Colon (tissue), 2 donors: ENCODE measurements around the gene MRGPRD.

Experiments used
- FAIRE-seq: peaks from 2 replicates; lab custom pipeline; 2012; peaks lifted over from hg19 to GRCh38; lab: Jason Lieb, UNC
- donor health status: control.
- donor health status: control.

Gene MRGPRD

DNA sequence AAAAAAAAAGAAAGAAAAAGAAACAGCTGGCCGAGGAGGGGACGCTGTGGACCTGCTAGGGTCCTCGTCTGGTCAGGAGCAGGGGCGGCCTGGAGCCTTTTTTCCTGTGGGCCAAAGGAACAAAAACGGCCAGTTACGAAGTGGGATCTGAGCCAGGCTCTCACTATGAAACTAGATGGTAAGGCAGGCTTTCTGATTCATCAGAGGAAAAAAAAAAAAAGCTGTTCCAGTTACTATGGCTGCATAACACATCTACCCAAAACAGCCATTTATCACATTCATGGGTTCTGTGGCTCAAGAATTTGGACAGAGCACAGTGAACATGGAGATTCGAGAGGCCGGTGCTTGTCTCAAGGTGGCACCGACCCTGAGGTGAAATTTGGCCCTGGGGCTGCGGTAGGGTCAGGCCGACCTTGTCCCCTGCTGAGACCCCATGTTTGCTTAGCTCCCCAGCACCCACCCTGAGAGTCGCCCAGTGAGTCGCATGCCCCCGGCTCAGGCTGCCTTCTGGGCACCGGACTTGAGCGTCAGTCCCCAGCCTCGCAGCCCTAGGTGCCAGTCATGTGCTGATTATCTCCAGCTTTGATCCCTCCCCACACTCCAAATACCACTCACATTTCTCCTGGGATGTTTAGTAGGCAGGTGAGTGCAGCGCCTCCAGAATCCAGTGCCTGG is 34.2 kb downstream of the MRGPRD start:
- FAIRE-seq: no peak

DNA sequence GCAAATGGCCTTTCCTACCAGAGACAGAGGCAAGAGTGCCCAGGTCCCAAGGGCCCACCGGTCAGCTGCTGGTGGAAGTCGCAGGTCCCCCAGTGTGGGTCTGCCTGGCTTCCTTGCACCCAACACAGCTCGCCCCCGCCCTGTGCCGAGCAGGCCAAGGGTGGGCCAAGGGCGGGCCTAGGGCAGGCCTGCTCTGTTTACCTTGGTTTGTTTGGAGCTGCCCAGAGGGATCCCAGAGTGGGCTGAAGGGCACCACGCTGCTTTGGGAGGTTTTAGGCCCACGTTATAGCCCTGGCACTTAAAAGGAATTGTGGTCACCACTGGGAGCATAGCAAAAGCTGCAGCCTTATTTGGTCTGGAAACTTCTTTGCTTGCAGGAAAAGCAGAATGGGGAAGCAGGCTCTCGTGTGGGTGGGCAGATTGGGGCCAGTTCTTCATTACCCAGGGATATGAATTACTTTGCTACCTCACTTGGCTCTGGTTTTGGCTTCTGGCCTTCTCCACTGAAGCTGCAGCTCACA is 38.0 kb downstream of the MRGPRD start:
- FAIRE-seq: no peak

DNA sequence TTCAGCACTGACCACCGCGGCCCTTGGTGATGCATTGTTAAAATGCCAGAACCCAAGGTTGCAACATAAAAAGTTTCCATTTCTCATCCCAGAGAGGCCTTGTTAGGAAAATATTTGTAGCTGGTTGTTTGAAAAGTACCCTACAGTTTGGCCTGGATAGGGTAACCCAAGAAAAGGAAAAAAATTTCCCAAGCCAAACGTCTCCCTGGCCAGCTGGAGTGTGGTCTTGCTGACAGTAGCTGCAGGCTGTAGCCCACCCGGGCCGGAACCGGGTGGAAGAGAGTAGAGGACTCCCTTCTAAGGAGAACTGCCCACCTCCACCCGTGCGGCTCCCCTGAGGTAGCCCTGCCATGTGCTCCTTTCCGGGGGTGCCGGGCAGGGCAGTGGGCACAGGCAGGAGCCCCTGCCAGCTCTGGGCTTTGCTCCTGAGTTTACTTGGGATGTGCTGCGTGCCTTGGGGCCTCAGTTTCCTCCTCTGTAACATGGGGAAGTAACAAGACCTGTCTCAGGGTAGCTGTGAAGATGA is 38.6 kb downstream of the MRGPRD start:
- no peak for FAIRE-seq

DNA sequence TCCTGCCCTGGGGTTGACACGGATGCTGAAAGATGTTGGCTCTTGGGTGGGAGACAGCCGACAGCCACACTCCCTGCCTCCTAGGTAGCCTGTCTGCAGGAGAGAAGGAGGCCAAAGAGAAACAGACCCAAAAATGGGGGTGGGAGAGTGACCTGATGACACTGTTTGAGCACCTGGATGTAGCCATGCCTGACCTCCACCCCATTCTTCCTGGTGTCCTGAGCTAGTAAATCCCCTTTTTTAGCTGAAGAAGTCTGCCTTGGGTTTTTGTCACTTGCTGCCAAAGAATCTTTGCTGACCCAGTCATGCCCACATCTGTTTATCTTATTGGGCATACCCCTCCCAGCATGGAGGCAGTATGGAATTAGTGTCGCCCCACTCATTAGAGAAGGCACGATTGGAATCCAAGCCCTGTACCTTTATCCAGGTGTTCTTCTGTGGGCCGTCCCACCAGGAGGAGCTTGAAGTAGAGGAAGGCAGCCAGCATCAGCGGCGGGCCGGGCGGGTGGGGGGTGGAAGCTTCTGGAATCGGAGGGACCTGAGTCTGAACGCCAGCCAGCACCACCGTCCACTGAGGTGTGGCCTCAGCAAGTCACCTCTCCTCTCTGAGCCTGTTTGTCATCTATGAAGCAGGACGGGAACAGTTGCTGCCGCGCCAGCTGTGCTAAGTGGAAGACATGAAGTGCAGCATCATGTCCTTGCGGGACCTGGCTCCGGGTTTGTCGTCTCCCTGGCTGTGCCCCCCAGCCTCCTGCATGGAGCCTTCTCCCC is 39.3 kb downstream of the MRGPRD start:
- no peak for FAIRE-seq

DNA sequence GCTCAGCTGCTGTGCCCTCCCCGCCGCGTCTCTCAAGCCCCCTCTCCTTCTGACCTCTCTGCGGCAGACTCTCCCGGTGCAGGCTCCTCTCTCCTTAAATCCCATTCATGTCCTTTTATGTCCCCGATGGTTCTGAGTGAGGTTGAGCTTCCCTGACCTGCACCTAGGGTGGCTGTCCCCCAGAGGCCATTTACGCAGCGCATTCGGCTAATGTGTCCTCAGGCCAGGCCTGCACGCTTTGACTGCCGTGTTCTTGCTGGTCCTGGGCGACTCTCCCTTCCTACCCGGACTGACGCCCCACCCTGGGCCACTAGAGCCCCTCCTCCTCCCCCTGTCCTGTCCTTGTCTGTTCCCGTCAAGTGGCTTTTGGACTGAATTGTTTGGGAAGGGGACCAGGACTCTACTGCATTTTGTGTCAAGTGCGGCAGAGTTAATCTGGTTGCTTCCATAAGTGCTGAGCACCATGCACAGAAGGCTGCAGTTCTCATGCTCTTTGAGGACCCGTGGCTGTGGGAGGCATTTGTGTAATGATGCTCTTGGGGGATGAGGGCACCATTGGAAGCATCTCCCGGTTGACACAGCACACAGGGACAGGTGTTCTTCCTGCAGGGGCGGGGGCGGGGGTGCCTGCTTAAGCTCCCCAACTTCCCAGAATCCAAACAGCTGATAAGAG is 40.0 kb downstream of the MRGPRD start:
- no peak for FAIRE-seq

DNA sequence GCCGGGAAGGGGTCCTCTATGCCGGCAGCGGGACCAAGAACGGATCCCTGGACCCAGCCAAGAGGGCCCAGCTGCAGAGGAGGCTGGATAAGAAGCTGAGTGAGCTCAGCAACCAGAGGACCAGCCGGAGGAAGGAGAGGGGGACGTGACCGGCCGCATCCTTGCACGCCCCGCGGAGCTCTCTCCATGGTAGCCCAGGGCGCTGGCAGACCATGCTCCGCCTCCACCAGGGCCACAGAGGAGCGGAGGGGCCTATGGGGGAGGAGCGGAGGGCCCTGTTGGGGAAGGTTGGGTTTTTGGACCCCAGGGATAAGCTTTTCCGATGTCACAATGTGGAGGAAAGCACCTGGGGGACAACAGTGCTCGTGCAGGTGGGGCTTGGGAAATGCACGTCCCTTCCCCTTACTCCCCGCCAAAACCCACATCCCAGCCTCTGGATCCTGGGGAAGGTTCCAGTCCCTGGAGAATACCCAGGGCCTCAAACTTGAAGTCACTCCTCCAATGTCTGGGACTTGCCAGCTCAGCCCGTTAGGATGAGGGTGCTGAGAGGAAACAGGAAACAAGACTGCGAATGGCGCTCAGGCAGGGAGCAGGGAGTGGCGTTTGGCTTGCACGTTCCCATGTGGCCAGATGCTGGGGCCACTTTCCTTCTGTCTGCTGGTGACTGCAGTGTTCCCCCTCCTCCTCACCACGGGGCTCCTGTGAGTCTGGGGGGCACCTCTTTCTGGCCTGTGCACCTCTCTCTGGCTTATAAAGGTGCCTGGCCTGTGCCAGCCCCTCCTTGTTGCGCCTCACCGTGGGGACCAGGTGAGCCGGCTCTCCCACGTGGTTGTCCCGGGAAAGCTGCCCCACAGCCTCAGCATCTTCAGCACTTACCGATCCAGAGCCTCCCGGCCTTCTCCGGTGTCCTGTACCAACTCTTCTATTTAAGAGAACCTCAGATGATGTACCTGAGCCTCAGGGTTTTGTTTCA is 40.9 kb downstream of the MRGPRD start:
- FAIRE-seq: no peak

DNA sequence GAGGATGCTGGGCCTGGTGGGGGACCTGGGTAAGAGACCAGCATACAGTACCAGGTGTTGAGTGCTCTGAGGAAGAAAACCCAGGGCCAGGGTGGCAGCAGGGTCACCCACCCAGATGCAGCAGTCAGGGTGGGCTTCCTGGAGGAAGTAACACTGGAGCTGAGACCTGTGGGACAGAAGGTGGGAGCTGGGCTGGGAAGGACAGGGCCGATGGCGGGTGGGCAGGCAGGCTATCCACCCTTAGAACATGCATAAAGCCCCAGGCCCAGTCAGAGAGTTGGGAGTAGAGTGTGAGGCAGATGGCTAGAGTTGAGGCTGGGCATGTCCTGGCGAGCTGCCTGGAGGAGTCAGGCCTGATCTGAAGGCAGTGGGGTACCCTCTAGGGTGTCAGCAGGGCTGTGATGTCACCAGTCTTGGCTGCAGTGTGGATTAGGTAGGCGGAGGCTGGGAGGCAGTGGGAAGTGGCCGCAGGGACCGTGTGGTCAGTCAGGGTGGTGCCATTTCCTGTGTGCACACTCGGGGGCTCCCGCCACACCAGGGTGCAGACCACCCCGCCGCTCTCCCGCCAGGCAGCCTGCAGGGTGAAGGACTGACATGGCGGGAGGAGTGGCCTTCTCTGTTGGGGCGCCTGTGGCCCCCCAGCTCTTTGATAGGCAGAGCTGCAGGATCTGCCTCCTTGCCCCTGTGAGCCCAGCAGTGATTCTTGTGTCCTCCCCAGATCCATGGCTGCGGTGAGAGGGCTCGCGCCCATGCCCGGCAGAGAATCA is 41.8 kb downstream of the MRGPRD start:
- FAIRE-seq: no peak

DNA sequence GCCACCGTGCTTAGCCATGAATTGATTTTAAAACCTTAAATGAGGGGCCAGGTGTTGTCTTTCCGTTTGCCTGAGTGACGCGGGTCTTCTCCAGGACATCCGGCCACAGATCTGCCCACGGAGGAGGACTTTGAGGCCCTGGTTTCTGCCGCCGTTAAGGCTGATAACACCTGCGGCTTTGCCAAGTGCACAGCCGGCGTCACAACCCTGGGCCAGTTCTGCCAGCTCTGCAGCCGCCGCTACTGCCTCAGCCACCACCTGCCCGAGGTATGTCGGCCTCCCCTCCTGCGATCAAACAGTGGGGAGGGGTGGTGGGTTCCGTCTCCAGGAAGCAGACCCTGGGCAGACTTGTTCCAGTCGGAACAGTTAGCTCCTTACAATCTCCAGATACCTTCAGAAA is 42.7 kb downstream of the MRGPRD start:
- no peak for FAIRE-seq

DNA sequence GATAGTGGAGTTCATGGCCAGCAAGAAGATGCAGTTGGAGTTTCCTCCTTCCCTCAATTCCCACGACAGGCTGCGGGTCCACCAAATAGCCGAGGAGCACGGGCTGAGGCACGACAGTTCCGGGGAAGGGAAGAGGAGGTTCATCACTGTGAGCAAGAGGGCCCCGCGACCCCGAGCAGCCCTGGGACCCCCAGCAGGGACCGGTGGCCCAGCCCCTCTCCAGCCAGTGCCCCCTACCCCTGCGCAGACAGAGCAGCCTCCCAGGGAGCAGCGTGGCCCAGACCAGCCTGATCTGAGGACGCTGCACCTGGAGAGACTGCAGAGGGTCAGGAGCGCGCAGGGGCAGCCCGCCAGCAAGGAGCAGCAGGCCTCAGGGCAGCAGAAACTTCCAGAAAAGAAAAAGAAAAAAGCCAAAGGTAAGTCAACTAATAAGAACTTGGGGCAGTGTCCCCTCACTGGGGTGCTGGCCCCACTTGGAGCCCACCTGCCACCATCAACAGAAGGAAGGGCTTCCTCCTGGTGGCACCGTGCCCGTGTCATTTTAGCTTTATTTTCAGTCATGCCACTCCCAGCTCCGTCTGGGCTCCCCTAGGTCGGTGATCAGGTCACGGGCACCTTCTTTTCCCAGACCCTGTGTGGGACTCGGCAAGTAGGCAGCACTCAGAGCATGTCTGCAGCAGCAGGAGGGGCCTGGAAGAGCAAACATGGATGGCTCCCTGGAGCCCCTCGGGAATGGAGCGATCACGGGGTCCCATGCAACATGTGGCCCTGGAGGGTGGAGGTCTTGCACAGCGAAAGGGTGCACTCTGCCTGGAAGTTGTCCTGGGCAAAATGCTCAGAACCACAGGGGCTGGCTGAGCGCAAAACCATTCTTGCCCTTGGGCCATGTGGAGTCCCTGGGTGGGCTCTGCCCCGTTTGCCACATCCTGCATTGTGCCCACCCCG is 43.8 kb downstream of the MRGPRD start:
- no peak for FAIRE-seq

DNA sequence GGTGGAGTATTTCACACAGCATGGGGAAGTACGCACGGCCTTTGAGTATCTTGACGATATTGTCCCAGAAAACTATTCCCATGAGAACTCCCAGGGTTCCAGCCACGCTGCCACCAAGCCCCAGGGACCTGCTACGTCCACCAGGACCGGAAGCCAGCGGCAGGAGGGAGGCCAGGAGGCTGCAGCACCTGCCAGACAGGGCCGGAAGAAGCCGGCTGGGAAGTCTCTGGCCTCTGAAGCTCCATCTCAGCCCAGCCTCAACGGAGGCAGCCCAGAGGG is 44.5 kb downstream of the MRGPRD start:
- no peak for FAIRE-seq

DNA sequence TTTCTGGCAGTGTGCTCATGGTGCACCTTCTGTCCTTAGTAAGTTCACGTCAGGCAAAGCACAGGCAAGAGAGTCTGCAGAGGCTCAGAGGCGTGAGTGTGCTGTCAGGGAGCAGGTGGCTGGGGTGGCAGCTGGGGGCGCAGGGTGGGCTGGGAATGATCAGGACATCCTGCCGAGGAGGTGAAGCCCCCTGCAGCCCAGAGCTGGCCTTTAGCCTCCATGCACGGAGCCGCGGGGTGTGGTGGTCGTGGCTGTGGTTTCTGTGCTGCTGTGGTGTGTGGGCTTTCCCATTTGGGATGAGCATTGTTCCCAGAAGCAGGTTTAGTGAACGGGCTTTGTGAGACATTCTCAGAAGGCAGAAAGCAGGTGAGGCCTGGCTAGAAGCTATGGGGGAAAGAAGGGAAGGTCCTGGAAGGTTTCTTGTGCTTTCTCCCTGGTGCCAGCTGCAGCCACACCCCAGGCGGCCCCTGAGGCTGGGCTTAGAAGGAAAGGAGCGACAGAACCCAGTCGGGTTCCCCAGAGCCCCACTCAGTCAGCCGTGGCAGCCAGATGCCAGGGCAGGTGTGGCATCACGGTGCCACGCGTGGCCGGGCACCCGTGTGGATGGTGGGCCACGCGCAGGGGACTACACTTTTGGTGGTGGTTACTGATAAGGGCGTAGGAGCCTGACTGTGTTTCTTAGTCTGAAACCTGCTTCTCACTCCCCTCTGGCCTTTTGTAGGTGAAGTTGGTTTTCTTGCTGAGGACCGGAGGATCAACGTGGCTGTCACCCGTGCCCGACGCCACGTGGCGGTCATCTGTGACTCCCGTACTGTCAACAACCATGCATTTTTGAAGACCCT is 45.0 kb downstream of the MRGPRD start:
- no peak for FAIRE-seq

DNA sequence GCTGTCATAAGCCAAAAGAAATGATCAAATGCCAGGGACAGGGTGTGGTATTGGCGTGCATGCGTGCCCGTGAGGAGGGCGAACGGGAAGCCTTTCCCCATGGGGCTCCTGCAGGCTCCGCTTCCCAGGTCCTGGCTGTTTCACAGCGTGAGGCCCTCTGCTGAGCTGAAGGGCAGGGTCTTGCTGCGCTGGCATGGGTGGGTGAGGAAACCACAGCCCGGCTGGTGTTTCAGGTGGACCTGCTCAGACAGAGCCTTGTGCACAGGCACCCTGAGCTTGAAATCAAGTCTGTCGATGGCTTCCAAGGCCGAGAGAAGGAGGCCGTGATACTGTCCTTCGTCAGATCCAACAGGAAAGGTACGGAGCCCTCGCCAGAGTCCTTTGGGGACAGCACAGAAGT is 45.7 kb downstream of the MRGPRD start:
- FAIRE-seq: no peak

DNA sequence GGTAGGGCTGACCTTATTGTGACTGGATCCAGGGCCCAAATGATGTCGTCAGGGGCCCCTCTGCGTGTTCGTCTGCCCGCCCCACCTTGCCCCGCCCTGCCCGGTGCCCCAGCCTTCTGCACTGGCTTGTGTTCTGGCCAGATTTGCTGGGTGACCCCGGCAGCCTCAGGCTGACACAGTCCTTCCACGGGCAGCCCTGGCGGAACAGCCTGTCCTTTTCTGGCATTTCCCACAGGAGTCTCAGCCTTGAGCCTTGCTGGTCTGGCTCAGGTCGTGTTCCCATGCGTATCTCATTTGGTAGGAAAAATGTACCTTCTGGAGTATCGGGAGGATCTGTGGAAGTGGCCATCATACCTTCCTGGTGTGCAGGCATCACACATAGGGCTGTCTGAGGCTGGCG is 46.1 kb downstream of the MRGPRD start:
- FAIRE-seq: no peak

DNA sequence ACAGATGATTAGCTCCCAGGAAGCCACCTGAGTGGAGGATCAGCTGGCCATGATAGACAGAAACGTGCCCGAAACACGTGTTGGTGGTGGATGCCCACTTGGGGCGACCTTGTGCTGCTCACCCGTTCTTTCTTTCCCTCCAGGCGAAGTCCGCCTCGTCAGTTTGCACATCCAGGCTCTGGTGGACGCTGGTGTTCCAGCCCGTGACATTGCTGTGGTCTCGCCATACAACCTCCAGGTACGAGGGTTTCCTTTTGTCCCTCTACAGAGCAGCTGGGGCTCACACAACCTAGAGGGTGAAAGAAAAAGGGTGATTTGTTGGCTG is 46.5 kb downstream of the MRGPRD start:
- FAIRE-seq: no peak

DNA sequence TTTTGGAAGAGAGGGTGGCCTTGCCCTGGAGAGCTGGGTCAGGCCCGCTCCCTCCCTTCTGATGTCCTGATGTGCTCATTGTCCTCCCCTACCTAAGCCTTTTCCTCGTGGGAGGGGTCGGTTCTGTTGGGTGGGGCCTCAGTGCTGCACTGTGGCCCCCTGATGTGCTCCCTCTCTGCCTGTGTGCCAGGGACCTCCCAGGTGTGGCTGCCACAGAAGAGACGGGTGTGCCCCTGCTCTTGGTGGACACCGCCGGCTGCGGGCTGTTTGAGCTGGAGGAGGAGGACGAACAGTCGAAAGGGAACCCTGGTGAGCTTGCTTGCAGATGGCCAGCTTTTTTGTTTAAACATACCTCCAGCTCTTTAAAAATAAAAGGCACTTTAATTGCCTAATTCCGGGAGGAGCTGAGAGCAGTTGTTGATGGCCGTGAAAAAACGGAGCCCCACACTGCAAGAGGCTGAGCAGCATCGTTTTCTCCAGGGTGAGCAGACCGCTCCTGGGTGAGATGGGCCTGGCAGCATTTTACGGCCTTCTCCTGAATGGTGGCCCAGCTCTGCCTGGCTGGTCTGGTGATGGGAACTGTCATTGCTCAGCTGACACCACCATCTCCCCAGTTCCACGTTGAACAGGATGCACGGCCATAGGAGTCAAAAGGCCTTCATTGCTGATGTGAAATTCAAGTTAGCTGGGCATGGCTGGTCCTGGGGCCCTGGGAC is 47.0 kb downstream of the MRGPRD start:
- FAIRE-seq: no peak

DNA sequence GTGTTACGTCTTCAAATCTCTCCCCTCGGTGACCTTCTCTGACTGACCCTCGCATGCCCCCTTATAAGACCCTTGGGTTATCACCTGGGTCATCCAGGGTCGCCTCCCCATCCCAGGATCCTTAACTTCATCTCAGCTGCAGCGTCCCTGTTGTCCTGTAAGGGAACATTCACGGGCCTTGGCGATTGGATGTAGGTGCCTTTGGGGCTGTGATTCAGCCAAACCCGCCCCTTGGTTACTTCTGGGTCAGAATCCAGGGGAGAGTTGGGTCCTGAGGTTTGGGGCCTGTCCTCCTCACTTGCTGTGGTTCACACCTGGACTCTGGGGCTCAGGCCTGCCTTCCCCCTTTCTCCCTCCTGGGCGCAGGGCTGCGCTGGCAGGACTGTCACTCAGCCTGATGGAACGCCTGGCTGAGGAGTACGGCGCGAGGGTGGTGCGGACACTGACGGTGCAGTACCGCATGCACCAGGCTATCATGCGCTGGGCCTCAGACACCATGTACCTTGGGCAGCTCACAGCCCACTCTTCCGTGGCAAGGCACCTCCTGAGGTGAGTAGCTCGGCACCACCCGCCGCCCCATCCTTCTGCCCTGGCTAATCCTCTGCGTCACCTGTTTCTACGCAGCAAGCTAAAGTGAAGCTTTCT is 47.7 kb downstream of the MRGPRD start:
- FAIRE-seq: no peak

DNA sequence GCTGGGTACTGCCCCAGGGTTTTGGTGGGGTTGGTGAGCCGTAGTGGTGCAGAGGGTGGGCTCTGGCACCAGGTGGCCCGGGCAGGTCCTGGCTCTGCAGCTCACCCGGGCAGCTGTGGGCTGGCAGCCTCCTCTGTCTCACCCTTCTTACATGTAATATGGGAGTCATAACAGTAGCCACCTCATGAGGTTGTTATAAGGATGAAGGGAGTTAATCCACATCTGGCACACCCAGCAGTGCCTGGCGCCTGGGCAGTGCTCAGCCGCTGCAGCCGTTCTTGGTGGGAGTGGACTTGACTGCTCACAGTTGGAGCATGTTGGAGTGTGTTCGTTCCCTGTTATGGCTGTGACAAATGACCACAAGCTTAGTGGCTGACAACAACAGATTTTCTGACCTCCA is 48.4 kb downstream of the MRGPRD start:
- FAIRE-seq: no peak

DNA sequence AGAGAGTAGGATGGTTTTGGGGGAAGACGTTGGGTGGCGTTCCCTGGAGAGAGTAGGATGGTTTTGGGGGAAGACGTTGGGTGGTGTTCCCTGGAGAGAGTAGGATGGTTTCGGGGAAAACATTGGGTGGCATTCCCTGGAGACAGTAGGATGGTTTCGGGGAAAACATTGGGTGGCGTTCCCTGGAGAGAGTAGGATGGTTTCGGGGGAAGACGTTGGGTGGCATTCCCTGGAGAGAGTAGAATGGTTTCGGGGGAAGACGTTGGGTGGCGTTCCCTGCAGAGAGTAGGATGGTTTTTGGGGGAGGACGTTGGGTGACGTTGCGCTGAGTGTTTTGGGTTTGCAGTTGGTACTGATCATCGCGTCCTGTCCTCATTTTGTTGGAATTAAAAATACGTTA is 48.9 kb downstream of the MRGPRD start:
- no peak for FAIRE-seq
